ENCODE results near the gene RTP3.
"Not testable (repeated sequence)": the region's sequence is repeated elsewhere in the genome, so short reads cannot be mapped to it uniquely, and the experiment has no call there.

RTP3 gene

GRCh38 chr3:46546896-46547440 lies 49.2 kb downstream of the RTP3 start:
- DNase-seq (ENCODE audit: low read depth in 3 of 3): no peak

DNA sequence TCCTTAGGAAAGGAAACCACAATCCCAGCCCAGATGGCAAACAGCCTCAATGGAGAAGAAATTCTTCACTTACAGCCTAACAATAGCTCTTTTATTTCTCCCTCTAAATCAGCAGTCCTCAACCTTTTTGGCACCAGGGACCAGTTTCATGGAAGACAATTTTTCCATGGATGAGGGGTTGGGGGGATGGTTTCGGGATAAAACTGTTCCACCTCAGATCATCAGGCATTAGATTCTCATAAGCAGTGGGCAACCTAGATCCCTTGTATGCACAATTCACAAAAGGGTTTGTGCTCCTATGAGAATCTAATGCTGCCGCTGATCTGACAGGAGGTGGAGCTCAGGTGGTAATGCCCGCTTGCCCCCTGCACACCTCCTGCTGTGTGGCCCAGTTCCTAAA lies 50.8 kb downstream of the RTP3 start:
- DNase-seq (ENCODE audit: low read depth in 3 of 3): not testable (repeated sequence)

DNA sequence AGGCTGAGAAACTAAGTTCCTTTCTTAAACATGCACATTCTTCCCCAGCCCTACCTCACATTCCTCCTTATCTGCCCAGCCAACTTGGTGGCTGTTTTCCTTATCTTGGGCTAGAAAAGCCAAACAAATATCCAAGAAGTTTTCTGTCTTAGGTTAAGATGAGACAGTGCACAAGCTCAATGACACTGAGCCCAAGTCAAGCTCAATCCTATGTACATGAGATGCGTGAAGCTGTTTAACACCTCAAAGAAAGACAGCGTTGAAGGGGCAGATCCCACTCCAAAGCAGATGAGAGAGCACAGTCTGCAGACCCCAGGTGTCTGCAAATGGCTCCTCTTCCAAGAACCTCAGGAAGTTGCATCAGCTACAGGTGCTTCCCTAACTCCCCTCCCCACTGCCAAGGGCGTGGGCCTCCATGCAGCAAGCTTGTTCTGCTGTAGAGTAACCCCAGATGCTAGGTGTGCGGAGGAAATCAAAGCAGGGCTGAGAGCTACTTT lies 51.7 kb downstream of the RTP3 start:
- DNase-seq (ENCODE audit: low read depth in 3 of 3): no peak

DNA sequence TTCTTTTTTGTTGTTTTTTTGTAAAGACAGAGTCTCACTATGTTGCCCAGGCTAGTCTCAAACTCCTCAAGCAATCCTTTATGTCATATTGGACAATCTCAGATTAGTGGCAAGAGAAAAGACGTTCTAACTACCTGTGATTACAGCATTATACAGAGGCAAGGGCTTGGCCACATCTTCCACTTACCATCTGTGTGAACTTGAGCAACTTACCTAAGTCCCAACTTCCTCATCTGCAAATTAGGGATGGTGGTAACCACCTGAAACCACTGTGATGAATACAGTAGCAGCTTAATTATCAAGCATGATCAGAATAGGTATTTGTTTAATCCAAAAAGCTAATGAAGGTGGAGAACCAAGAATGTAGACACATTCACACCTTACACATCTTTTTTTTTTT lies 52.2 kb downstream of the RTP3 start:
- no peak for DNase-seq (ENCODE audit: low read depth in 3 of 3)

Measured in stimulated activated CD4-positive, alpha-beta T cell treated with anti-CD3 and anti-CD28 coated beads, TNF-alpha, amount 100 ng/mL, for 24 hours (primary cell).